Endothelial cell of umbilical vein (primary cell): ENCODE data around the gene ADRM1. TPM values are rescaled to one million over a fixed set of nuclear protein-coding genes. Genes with fewer than 3 reads are reported as not detected.

ENCODE experiments used
- BruUV-seq: library from RNA; stranded (reverse); fragments of 400-500 nt; replicated peaks from 2 replicates; lab custom pipeline; 2021; lab: Mats Ljungman, UMichigan
- CTCF ChIA-PET: fragments of 300-600, 350-600 bp; sonication (Branson Sonifier 250); formaldehyde crosslinking; loops from one replicate; lab custom pipeline; 2021; ENCODE audit warnings: antibody characterized with exemption, inconsistent platforms; lab: Charles Lee
- POLR2A ChIA-PET: fragments of 300-600, 350-600 bp; sonication (Branson Sonifier 250); formaldehyde crosslinking; loops from one replicate; lab custom pipeline; 2021; ENCODE audit warnings: antibody characterized with exemption, inconsistent platforms; lab: Charles Lee
- DNase-seq: peaks from one replicate; pipeline ENCODE4 v3.0.0-alpha.2; 2011; ENCODE audit warnings: low read depth, low spot score
- FAIRE-seq: peaks from 2 replicates; lab custom pipeline; 2011; peaks lifted over from hg19 to GRCh38; lab: Jason Lieb, UNC
- H2AFZ ChIP-seq: 2 replicates; pipeline ENCODE4 v1.6.0; 2012; ENCODE audit warnings: low read depth, low read length, control low read depth, inconsistent platforms
- H3K27ac ChIP-seq: 2 replicates; pipeline ENCODE4 v1.5.1; 2011; ENCODE audit warnings: low read depth, mild to moderate bottlenecking, control low read depth, low read length, moderate library complexity; ENCODE audit not compliant: insufficient read depth
- H3K27me3 ChIP-seq, 2 experiments: 2 replicates each; pipeline versions ENCODE4 v1.6.0 to v1.6.1; 2011; ENCODE audit warnings: low read length in 2 of 2, mixed read lengths in 1 of 2; ENCODE audit not compliant: control insufficient read depth in 2 of 2, insufficient read depth in 2 of 2
- H3K36me3 ChIP-seq, 2 experiments: 2 replicates in 1 of 2; 3 replicates in 1 of 2; pipeline ENCODE4 v1.5.1; 2011; ENCODE audit warnings: low read length in 2 of 2, mild to moderate bottlenecking in 1 of 2, moderate library complexity in 1 of 2; ENCODE audit not compliant: control insufficient read depth in 2 of 2, insufficient read depth in 2 of 2; ENCODE audit errors: extremely low read depth in 1 of 2
- H3K4me1 ChIP-seq: 3 replicates; pipeline ENCODE4 v1.5.1; 2011; ENCODE audit warnings: mild to moderate bottlenecking, low read length; ENCODE audit not compliant: control insufficient read depth, insufficient read depth; ENCODE audit errors: extremely low read depth
- H3K4me2 ChIP-seq: 2 replicates; pipeline ENCODE4 v1.6.1; 2011; ENCODE audit warnings: low read length, control low read depth, mixed read lengths; ENCODE audit not compliant: insufficient read depth
- H3K4me3 ChIP-seq, 3 experiments: fragments of 200-600 bp in 1 of 3; sonication (generic), shearing (Covaris generic) in 1 of 3; replicated peaks in 1 of 3; 2 replicates each; pipeline ENCODE4 v1.5.1; 2011 to 2016; ENCODE audit warnings: control low read depth in 3 of 3, low read length in 3 of 3, mild to moderate bottlenecking in 2 of 3, inconsistent platforms in 1 of 3, low read depth in 1 of 3, moderate library complexity in 1 of 3; ENCODE audit not compliant: insufficient read depth in 1 of 3
- H3K79me2 ChIP-seq: 2 replicates; pipeline ENCODE4 v1.6.0; 2012; ENCODE audit warnings: low read length, inconsistent platforms; ENCODE audit not compliant: control insufficient read depth, insufficient read depth
- H3K9ac ChIP-seq: replicated peaks from 2 replicates; pipeline ENCODE3; 2011; ENCODE audit warnings: low read length, control low read depth; ENCODE audit not compliant: insufficient read depth; ENCODE audit errors: extremely low read depth
- H3K9me1 ChIP-seq: replicated peaks from 3 replicates; pipeline ENCODE4 v1.6.0; 2011; ENCODE audit warnings: mild to moderate bottlenecking, low read length; ENCODE audit not compliant: control insufficient read depth, insufficient read depth; ENCODE audit errors: extremely low read depth
- H3K9me3 ChIP-seq: replicated peaks from 2 replicates; pipeline ENCODE4 v1.5.1; 2012; ENCODE audit warnings: low read length, inconsistent platforms; ENCODE audit not compliant: control insufficient read depth, insufficient read depth
- H4K20me1 ChIP-seq: replicated peaks from 2 replicates; pipeline ENCODE3; 2011; ENCODE audit warnings: mild to moderate bottlenecking, low read length; ENCODE audit not compliant: control insufficient read depth, insufficient read depth; ENCODE audit errors: extremely low read depth
- EZH2 ChIP-seq: IDR thresholded peaks from 2 replicates; pipeline ENCODE4 v1.6.1; 2012; ENCODE audit warnings: borderline replicate concordance, low read depth, mild to moderate bottlenecking, moderate library complexity, low read length, inconsistent platforms; ENCODE audit not compliant: severe bottlenecking
- GATA2 ChIP-seq: IDR thresholded peaks from 2 replicates; pipeline ENCODE4 v1.7.0; 2011; ENCODE audit warnings: low read depth, mild to moderate bottlenecking, moderate library complexity, mixed read lengths, low read length; ENCODE audit not compliant: insufficient read length, insufficient read depth
- JUN ChIP-seq: IDR thresholded peaks from 2 replicates; pipeline ENCODE4 v1.6.1; 2011; ENCODE audit warnings: borderline replicate concordance, low read depth; ENCODE audit not compliant: insufficient read length, insufficient read depth
- MYC ChIP-seq: IDR thresholded peaks from one replicate; pipeline ENCODE4 v1.6.1; 2011; ENCODE audit warnings: mild to moderate bottlenecking, low read depth, low read length
- POLR2A ChIP-seq: IDR thresholded peaks from 2 replicates; pipeline ENCODE4 v1.6.1; 2012; ENCODE audit warnings: low read depth, mild to moderate bottlenecking, control low read depth, low read length
- dilution Hi-C: fragments of 300-500 bp; cut with MboI; formaldehyde crosslinking; loops from one replicate; pipeline ENCODE4 v1.15.0; 2019; ENCODE audit warnings: low sequenced_read_pairs; ENCODE audit not compliant: extremely low pct_ligation_motif_present
- intact Hi-C: fragments of 100-400 bp; cut with micrococcal nuclease; formaldehyde crosslinking; loops from one replicate; pipeline ENCODE4 v1.10.0; 2022
- polyA plus RNA-seq, 4 experiments: library from polyadenylated mRNA; depleted of rRNA in 3 of 4; stranded (reverse) in 3 of 4; unstranded in 1 of 4; fragments of >200 nt; gene quantifications; 2 replicates each; pipeline versions ENCODE4 v1.2.1 to v1.2.3, GENCODE V29; 2011 to 2012; ENCODE audit warnings: missing spikeins in 1 of 4
- total RNA-seq: library from RNA; stranded (reverse); gene quantifications from 2 replicates; pipeline ENCODE4 v1.2.3, GENCODE V29; 2021
- TF ChIP-seq, protein P1 (sequence below): IDR thresholded peaks from 2 replicates; pipeline ENCODE4 v1.6.1; 2011; ENCODE audit not compliant: insufficient read depth, insufficient read length
- TF ChIP-seq, protein P2 (sequence below), 2 donors: IDR thresholded peaks; 1 replicate in 1 of 2; 2 replicates in 1 of 2; pipeline ENCODE4 v1.5.1; 2011; ENCODE audit warnings: low read length in 2 of 2, mild to moderate bottlenecking in 2 of 2, moderate library complexity in 2 of 2, control low read depth in 1 of 2, inconsistent platforms in 1 of 2, low read depth in 1 of 2; ENCODE audit not compliant: insufficient read depth in 1 of 2; ENCODE audit errors: extremely low read depth in 1 of 2

The ADRM1 gene
- total and polyA plus RNA-seq, 2 donors (not counting 3 experiments of a cell fraction or from before 2014, with no cell fraction given) = 154 to 179 TPM

DNA sequence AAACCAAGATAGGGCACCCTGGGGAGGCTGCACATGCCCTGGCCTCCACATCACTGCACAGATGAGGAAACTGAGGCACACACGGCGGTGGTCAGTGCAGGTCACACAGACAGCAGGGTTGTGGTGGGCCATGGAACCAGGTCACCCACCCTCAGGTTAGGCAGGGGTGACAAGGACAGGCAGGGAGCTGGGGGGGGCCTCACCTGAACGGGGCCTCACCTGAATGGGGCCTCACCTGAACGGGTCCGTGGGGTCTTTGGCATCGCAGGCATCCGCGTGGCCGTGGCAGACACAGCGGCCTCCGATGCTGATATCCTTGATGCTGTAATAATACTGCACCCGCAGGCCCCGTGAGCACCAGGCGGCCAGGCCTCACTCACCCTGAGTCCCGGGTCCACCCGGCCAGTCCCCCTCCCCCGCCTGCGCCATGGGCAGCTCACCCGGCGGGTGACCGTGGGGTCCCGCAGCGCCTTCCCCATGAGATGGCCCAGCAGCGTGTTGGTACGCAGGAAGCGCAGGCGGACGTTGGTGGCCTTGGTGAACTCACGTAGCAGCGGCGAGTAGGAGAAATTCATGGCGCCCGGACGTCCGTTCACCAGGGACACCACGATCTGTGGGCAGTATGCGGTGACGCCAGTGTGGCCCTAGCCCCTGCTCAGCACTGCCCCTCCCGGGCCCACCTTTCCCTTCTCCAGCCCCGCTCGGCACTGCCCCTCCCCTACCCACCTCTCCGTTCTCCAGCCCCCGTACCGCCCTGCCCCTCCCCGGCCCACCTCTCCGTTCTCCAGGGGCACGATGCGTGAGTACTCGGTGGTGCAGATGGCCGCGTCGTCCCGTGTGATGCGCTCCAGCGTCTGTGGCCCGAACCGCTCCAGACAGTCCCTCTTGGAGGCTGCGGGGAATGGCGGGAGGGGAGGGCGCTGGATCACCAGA, 48.9 kb downstream of the ADRM1 start:
- intact Hi-C loops (no loop called here), dilution Hi-C loops (no loop called here)
- FAIRE-seq (no peak), DNase-seq (no peak)
- no peak overlapping the region for H3K4me3 ChIP-seq
- TF ChIP-seq MYC (no peak), GATA2 (no peak), JUN (no peak), EZH2 (no peak), POLR2A (no peak)
- TF ChIP-seq, protein P1, sequence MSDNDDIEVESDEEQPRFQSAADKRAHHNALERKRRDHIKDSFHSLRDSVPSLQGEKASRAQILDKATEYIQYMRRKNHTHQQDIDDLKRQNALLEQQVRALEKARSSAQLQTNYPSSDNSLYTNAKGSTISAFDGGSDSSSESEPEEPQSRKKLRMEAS = no peak
- TF ChIP-seq, protein P2, sequence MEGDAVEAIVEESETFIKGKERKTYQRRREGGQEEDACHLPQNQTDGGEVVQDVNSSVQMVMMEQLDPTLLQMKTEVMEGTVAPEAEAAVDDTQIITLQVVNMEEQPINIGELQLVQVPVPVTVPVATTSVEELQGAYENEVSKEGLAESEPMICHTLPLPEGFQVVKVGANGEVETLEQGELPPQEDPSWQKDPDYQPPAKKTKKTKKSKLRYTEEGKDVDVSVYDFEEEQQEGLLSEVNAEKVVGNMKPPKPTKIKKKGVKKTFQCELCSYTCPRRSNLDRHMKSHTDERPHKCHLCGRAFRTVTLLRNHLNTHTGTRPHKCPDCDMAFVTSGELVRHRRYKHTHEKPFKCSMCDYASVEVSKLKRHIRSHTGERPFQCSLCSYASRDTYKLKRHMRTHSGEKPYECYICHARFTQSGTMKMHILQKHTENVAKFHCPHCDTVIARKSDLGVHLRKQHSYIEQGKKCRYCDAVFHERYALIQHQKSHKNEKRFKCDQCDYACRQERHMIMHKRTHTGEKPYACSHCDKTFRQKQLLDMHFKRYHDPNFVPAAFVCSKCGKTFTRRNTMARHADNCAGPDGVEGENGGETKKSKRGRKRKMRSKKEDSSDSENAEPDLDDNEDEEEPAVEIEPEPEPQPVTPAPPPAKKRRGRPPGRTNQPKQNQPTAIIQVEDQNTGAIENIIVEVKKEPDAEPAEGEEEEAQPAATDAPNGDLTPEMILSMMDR (IDR thresholded peaks at IDR 0.05; ENCODE audit: extremely low read depth in 1 of 2, insufficient read depth in 1 of 2, low read depth in 1 of 2, low read length in 2 of 2) = no peak
- H3K9me1 ChIP-seq = no peaks in the 10 kb centered on the region
- POLR2A ChIA-PET = no interaction called here
- H3K27me3 ChIP-seq = no peaks in the 10 kb centered on the region
- H3K4me2 ChIP-seq = no peak overlapping the region
- no peak overlapping the region for H3K27ac ChIP-seq
- H3K4me1 ChIP-seq = peaks cover 17% of the 10 kb centered on the region
- CTCF ChIA-PET = interaction anchor here (0.6 kb wide), 1 partner anchor 12 kb away, joined by 3 read pairs; no protein-coding TSS in a partner anchor
- no TSS peak for BruUV-seq
- H3K9me3 ChIP-seq = no peaks in the 10 kb centered on the region
- H4K20me1 ChIP-seq = no peaks in the 10 kb centered on the region
- no peak overlapping the region for H2AFZ ChIP-seq
- peaks cover 7 to 24% of the 10 kb centered on the region in 2 experiments for H3K36me3 ChIP-seq
- no peak overlapping the region for H3K9ac ChIP-seq
- peaks cover 47% of the 10 kb centered on the region for H3K79me2 ChIP-seq
